Stimulated activated CD4-positive, alpha-beta T cell treated with anti-CD3 and anti-CD28 coated beads, Interleukin-15, amount 100 ng/mL, for 24 hours (primary cell): ENCODE measurements around the gene KRT78.
"Not testable (repeated sequence)": the region's sequence is repeated elsewhere in the genome, so short reads cannot be mapped to it uniquely, and the experiment has no call there.

ENCODE experiments used
- DNase-seq: peaks from one replicate; pipeline ENCODE4 v3.0.0-alpha.2; 2020

KRT78 gene, protein sequence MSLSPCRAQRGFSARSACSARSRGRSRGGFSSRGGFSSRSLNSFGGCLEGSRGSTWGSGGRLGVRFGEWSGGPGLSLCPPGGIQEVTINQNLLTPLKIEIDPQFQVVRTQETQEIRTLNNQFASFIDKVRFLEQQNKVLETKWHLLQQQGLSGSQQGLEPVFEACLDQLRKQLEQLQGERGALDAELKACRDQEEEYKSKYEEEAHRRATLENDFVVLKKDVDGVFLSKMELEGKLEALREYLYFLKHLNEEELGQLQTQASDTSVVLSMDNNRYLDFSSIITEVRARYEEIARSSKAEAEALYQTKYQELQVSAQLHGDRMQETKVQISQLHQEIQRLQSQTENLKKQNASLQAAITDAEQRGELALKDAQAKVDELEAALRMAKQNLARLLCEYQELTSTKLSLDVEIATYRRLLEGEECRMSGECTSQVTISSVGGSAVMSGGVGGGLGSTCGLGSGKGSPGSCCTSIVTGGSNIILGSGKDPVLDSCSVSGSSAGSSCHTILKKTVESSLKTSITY

DNA sequence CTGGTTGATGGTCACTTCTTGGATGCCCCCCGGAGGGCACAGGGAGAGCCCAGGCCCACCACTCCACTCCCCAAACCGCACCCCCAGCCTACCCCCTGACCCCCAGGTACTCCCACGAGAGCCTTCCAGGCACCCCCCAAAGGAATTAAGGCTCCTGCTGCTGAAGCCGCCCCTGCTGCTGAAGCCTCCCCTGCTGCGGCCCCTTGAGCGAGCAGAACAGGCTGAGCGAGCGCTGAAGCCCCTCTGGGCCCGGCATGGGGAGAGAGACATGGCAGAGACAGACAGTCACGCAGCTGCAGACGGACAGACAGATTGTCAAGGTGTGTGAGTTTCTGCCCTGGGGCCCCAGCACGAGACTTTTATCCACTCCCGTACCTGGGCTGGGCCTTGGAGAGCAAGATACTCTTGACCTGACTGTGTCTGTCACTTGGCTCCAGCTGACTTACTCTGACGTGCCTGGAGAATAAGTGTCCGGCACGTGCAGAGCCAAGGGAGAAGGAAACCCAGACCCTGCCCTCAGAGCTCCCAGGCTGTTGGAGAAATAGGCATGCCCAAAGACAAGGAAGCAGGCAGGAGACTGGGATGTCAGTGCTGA lies at the start of gene KRT78:
Gene KRT78 (minus strand): TSS at position 334 of the 595 bp plus-strand sequence. CDS start 64 bp downstream, at position 270.
- DNase-seq = no peak

DNA sequence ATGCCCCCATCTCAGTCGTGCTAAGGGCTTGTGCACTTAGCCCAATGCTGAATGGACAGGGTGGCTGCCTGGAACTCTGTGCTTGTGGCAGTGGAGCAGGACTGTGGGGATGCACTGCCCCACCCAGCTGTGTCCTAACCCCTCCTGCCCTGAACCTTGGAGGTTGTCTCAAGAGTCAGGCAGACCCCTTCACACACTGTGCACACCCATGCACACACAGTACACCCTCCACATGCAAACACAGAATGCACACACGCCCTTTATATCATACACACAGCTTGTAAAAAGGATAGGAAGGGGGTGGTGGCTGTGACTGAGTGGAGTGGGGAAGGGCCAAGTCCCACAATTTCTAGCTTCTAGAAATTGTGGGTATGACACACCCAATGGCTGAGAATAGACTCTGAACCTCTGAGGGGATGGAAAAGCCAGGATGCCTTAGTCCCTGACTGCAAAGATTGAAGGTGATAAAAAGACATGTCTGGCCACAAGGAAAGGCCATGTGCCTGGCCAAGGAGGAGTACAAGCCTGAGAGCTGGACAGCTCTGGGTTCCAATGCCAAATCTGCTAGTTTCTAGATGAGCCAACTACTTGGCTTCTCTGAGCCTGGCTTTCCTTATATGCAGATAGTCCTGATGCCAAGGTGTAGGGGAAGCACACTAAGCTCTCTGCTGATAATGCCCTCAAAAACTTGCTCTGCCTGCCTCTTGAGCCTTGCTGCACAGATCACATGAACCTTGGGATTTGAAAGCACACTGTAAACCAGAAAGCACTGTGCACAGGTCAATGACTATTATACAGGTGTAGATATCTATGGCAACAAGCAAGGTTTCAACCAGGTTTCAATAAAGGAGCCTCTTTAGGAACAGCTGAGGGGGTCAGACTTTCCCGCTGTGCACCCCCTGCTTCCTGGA lies 47.7 kb upstream of the KRT78 start:
- no peak for DNase-seq

DNA sequence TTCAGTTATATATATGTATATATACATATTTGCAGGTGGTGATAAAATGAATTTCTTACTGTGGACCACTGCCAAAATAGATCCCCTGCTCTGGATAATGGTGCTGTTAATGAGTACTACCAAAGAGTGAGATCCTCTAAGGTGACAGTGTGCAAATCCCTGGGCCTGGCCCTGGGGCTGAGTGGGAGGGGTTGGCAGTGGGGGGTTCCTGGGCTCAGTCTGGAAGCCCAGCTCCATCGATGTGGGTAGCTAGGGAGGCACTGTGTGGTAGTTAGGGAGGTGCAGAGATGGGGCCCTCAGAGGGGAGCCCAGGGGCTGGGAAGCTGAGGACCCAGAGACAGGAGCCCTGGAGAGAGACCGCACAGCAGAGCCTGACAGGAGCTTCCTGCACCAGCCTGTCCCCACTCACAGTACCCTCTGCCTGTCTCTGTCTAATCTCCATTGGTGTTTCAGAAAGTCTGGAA lies 47.0 kb upstream of the KRT78 start:
- no peak for DNase-seq

DNA sequence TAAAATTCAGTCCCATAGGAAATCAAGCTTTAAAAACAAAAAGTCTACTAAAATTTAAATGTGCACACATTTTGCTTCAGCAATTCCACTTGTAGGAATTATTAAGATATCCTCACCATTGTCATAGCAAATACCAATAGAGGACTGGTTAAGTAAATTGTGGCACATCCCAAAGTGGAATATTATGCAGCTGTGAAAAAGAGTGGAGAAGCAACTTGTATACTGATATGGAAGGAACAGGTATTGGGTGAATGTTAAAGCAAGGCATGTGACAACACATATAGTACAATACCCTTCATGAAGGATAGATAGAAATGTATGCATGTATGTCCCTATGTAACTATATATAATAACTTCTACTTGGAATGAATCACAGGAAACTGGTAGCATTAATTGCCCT lies 44.2 kb upstream of the KRT78 start:
- no peak for DNase-seq

DNA sequence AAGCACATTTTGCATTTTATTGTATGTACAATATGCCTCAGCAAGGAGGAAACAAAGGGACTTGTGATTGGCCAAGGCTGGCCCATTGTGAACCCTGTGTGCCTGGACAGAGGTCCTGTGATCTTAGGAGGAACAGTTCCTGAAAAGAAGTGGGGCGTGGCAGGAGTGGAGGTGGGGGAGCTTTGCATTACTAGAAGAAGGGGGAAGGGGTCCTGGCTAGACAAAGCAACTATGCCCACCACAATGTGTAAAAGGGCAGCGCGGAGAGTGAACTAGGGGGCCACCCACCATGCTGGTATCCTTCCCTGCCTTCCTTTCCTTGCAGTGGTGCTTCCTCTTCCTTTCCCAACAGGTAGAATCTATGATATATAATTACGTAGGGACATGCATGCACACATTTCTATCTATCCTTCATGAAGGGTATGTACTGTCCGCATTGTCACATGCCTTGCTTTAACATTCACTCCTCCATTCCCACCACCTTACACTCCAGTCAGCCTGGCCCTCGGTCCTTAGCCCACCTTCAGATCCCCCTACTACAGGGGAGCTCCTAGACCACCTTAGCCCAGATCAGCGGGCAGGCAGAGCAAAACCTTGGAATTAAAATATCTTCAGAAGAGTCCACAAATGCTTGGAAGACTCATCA lies 43.5 kb upstream of the KRT78 start:
- DNase-seq = no peak

DNA sequence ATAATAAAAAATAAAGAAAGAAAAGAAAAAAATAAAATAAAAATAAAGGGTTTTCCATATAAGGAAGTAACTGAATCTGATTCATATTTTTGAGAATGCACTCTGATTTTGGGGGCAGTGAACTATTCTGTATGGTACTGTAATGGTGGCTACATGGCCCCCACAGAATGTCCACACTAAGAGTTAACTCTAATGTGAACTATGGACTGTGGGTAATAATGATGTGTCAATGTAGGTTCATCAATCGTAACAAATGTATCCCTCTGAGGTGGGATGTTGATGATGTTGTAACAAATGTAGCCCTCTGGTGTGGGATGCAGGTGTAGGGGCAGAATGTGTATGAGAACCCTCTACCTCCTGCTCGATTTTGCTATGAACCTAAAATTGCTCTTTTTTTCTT lies 42.2 kb upstream of the KRT78 start:
- DNase-seq = no peak

DNA sequence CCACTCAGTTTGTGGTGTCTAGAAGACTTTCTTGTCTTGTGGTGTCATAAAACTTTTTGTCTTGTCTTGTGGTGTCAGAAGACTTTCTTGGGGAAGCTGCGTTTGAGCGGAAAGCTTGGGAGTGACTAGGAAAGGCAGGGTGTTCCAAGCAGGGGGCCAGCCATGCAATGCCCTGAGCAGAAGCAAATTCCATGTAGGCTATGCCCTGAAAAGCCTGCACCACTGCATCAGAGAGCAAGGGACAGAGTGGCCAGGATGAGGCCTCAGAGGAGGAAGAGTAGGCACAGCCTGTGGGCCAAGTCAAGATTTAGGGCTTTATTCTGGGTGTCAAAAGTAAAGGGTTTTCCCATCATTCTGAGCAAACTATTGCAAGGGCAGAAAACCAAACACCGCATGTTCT lies 41.6 kb upstream of the KRT78 start:
- DNase-seq = no peak

DNA sequence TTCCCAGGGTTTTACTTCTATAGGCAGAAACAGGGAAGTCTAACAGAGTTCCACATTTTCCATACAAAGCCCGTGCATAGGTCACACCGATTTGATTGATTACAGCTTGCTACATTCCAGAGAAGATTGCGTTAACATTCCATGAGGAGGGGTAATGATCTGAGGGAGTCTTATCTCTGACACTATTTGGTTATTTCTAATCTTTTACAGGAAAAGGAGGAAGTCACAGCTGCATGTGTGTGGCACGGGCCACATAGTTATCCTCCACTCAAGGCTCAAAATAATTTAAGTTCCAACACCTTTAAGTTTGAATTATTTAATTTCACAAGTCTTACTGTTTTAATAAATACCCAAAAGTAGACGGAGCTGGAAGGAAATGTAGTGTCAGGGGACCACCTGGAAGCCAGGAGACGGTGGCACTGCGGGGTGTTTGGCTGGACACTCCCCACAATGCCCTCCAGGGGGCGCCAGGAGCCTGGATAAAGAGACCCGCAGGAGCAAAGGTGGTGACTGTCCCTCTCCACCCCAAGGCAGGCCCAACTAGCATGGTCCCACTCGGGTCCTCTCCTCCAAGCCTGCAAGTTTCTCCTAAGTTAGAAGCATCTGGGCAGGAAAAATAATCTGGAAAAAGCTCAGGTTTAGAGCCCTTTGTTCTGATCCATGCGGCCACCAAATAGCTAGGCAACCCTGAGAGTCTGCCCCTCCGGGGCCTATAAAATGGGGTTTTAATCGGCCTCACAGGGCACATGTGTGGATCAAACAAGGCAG lies 35.9 kb upstream of the KRT78 start:
- DNase-seq = peak; percentile 86

DNA sequence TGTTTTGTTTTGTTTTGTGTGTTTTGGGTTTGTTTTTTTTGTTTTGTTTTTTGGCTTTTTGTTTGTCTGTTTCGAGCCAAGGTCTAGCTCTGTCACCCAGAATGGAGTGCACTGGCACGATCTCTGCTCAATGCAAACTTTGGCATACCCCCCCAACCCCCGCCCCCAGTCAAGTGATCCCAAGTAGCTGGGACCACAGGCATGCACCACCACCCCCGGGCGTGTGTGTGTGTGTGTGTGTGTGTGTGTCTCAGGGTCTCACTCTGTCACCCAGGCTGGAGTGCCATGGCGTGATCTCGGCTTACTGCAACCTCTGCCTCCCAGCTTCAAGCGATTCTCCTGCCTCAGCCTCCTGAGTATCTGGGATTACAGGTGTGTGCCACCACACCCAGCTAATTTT lies 31.7 kb upstream of the KRT78 start:
- DNase-seq = not testable (repeated sequence)

DNA sequence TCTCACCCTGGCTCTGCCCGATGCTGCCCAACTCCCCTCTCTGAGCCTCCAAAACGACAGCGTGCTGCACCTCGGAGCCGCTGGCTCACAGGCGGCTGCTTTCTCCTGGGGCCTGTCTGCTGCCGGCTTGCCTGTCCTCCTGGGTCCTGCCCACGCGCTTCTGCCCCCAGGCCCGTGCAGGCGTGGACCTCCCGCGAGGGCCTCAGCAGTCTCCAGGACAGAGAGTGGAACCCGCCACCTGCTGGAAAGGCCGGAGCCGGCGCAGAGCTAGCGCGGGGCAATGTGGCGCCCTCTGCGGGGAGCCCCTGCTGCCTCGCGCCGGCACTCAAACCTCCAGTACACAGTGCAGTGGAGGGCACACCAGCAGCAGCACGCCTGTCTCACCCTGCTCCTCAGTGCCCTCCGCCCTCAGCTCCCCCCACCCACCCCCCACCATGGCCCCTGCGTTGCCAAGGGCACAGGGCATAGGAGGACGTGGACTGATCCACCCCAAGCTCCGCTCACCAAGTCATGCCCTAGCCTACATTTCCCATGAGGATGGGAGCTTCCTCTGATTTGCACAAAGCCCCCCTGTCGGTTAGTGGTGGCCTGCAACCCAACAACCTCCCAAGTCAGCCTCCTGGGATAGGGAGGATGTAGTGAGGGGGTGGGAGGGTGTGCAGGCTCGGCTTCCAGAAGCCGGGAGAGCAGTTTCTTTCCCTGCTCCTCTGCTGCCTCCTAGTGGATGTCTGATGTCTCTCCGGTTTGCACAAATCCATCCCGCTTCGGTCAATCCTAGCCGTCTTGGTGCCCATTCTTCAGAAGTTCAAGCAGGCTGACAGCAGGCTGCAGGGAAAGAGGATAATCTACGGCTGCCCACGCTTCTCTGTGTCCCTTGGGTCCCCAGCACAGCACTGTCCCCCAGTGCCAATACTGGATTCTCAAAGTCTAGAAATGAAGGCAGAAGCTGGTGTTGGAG lies 30.9 kb upstream of the KRT78 start:
- DNase-seq = peak; percentile 80

DNA sequence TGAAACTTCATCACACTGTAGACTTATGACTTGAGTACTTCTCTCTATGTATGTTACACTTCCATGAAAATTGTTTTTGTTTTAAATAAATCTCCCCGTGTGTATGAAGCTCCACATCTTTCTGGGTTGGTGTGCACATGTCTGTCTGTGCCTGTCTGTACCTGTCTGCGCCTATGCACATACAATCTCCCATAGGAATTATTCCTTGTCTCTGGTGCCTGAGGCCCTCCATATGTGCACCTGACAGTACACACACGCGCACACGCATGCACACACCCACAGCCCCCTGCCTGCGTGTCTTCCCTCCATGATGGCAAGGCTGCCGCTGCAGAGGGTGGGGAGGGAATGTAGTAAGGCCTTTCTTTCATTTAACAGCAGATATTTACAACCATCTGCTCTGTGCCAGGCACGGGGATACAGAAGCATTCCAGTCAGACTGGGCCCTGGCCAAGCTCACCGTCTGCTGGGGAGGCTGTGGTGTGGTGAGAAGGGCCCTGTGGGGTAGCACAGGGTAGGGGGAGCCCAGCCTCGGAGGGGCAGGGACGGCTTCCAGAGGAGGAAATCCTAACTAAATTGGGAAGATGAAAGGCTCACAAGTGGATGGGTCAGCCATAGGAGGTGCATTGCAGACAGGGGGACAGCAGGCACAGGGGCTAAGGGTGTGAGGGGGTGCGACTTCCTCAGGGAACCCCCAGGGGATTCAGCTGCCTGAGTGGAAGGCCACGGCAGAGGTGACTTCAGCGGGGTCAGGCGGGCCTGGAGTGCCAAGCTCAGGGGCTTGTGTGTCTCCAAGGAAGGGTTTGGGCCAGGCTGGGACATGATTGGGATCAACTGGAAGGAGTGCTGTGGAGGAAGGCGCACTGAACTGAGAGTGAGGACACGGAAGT lies 30.0 kb upstream of the KRT78 start:
- DNase-seq = no peak

DNA sequence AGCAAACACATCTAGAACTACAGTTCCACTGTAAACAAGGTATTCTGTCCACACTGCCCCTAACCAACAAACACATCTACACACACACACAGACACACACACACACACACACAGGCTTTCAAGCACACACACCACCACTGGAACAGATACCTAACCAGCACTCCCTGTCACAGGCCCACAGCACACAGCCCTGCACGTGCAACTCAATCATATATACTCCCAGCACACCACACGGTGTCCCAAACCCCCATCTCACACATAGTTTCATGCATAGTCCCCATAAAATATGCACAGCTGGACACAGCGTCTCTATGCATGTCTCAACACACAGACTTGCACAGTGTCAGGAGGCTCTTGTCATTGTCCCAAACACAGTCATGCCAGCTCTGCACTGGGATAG lies 28.4 kb upstream of the KRT78 start:
- no peak for DNase-seq

DNA sequence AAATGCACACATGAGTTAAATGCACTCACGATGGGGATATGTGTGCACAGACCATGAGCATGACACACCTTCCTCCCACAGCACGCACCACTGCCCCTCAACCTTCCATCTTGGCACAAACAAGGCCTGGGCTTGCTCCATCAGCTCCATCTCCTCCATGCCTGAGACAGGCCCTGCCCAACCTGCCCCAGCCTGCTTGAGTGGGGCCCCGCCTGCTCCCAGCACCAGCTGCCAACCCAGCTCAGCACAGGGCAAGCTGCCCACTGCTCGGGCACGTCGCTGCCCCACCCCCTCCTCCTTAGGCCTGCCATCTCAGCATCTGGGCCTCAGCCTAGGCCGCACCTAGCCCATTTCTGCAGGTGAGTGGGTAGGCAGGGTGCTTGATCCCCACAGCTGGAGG lies 27.6 kb upstream of the KRT78 start:
- DNase-seq = no peak

DNA sequence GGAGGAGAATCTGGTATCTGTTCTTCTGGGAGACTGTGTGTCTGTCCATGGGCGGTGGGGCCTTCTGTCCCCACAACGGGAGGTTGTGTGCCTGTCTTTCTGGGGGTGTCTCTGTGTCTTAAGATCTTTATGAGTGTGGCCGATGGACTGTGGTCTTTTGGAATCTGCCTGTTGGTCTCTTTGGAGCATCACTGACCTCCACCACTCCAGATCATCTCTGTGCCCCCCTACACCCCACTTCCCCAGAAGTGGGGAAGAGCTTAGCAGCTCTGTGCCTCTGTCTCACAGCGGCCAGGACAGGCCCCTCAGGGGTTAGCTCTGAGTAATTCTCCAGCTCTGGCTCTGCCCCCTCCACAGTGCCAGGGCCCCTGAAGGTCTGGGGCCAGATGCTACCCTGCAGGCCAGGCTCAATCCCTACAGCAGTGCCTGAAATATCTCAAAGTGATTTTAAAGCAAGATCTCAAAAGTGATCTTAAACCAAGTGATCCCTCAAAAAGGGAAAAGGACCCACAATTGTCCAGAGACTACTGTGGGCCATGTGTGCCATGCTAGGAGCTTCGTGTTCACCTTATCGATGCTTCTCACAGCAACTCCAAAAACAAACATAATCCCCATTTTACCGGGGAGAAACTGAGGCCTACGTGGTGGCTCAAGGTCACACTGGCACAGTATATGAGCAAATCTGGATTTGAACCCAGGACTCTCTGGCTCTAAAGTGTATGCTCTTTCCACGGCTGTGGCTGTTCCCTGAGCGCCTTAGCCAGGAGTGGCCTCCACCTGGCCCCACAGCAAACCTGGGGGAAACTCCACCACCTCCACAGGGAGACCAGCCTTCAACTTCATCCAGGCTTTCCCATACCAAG lies 26.0 kb upstream of the KRT78 start:
- no peak for DNase-seq

DNA sequence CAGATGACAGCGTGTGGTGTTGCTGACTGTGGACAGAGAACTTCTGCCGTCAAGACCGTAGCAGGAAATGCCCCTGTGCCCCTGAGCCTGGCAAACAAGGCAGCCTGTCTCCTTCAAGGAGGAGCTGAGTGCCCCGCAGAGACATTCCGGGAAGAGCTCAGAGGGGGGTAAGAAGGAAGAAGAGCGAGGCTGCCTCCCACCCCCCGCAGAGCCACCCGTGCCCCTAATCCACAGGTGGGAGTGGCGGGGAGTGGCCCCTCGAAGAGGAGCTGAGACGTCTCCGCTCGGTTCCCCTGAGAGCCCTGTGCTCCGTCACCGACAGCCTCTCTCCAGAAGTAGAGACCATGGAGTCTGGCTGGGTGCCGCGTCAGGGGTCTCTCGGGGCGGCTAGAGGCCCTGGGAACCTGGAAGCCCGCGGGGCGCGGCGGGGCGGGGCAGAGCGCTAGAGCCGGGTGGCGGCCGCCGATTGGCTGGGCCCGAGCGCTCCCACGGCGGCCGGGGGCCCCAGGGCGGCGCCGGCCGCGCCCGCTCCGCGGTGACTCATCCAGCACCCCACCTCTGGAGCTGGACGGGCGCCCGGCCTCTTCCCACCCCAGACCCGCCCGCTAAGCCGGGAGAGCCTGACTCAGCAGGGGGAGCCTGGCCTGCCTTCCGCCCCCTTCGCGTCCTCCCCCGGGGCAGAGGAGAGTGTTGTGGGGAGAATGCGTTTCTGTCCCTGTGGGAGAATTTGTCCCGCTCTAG lies 25.2 kb upstream of the KRT78 start:
- peak; percentile 73 for DNase-seq

DNA sequence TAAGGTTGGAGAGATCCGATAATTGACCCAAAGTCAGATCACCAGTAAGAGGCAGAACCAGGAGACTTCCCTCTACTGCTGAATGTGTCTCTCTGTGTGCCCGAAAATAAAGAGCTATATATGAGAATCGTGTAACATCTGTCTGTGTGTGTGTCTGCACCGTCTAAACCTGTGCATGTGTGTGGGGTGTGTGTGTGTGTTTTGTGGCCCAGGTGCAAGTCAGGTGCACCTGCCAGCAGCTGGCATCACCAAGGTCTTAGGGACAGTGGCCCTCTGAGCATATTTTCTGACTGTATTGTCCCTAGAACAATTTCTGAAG lies 24.7 kb upstream of the KRT78 start:
- DNase-seq = no peak

DNA sequence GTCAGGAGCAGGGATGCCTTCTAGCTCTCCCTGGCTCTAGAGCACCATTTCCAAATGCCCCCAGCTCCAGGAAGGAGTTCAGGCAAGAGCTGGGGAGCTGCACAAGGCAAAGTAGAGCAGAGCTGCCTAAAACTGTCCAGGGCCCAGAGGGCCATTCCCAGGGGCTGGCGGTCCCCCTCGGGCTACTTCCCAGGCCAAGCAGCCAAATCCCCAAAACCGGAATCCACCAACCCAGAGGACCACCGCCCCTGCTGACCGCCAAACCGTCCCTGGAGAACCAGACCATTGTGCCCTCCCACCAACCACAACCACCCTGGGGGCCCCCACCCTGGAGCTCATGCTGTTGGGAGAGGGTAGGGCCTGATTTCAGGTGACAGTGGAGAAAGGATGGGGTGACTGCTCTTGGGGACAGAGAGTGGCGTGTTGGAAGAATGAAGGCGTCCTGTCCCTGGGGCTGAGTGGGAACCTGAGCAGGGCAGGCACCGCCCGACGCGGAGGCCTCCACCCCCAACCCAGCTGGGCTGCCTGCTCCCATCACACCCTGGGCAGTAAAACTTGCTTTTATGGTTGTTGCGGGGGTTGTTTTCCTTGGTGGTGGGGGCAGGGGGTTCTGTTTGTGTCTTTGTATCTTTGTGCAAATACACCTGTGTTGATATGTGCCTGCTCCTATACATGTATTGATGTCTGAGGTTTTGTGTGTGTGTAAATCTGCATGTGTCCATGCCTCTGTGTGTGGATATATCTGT lies 24.0 kb upstream of the KRT78 start:
- DNase-seq = no peak
